Panc1 (cell line): ENCODE measurements around the gene PDE3B. TPM values are rescaled to one million over a fixed set of nuclear protein-coding genes. Genes with fewer than 3 reads are reported as not detected.

ENCODE experiments used
- ATAC-seq: fragments of 200-7000 bp; cut with Tn5 transposase; 2 replicates; pipeline ENCODE4 v1.9.1; 2020; ENCODE audit warnings: mild to moderate bottlenecking, moderate library complexity
- BruUV-seq: library from RNA; stranded (reverse); fragments of 400-500 nt; replicated peaks from 2 replicates; lab custom pipeline; 2021; lab: Mats Ljungman, UMichigan
- CTCF ChIA-PET: fragments of 300-600 bp; sonication (Branson Sonifier 250); formaldehyde crosslinking; loops from one replicate; lab custom pipeline; 2022; ENCODE audit warnings: antibody characterized with exemption; lab: Charles Lee
- POLR2A ChIA-PET: fragments of 300-600 bp; sonication (Branson Sonifier 250); formaldehyde crosslinking; loops from one replicate; lab custom pipeline; 2022; ENCODE audit warnings: antibody characterized with exemption; lab: Charles Lee
- DNase-seq: peaks from one replicate; pipeline ENCODE4 v3.0.0-alpha.2; 2010; ENCODE audit warnings: low read depth, low spot score
- H3K27ac ChIP-seq: 2 replicates; pipeline ENCODE4 v1.5.1; 2011; ENCODE audit warnings: mild to moderate bottlenecking, low read length, inconsistent platforms
- H3K27me3 ChIP-seq: fragments of 200-500 bp; sonication (Bioruptor generic); 2 replicates; pipeline ENCODE4 v1.6.0; 2014; ENCODE audit warnings: low read length, inconsistent platforms; ENCODE audit not compliant: control insufficient read depth, insufficient read depth
- H3K36me3 ChIP-seq: fragments of 200-500 bp; sonication (Bioruptor generic); 2 replicates; pipeline ENCODE4 v1.5.1; 2014; ENCODE audit warnings: inconsistent platforms, mild to moderate bottlenecking, low read length, moderate library complexity; ENCODE audit not compliant: control insufficient read depth, insufficient read depth
- H3K4me1 ChIP-seq: 2 replicates; pipeline ENCODE4 v1.5.1; 2011; ENCODE audit warnings: inconsistent platforms, mild to moderate bottlenecking, low read length, moderate library complexity; ENCODE audit not compliant: control insufficient read depth, insufficient read depth
- H3K4me3 ChIP-seq, 2 experiments: 2 replicates each; pipeline ENCODE4 v1.5.1; 2011 to 2012; ENCODE audit warnings: low read depth in 2 of 2, low read length in 2 of 2, mild to moderate bottlenecking in 2 of 2, inconsistent platforms in 1 of 2, moderate library complexity in 1 of 2
- H3K9me3 ChIP-seq: fragments of 200-500 bp; sonication (Bioruptor generic); 2 replicates; pipeline ENCODE4 v1.5.1; 2014; ENCODE audit warnings: low read depth, mild to moderate bottlenecking, inconsistent platforms, low read length, moderate library complexity; ENCODE audit not compliant: control insufficient read depth, insufficient read depth
- POLR2AphosphoS5 ChIP-seq: IDR thresholded peaks from 2 replicates; pipeline ENCODE4 v1.6.1; 2012; ENCODE audit warnings: mild to moderate bottlenecking, low read depth, low read length, moderate library complexity
- SIN3A ChIP-seq: IDR thresholded peaks from 2 replicates; pipeline ENCODE4 v1.6.1; 2012; ENCODE audit warnings: low read depth, mild to moderate bottlenecking, low read length, moderate library complexity, borderline replicate concordance; ENCODE audit not compliant: insufficient read depth
- TCF7L2 ChIP-seq: IDR thresholded peaks from 2 replicates; pipeline ENCODE4 v1.6.1; 2011; ENCODE audit warnings: mild to moderate bottlenecking, low read depth, low read length, inconsistent platforms
- in situ Hi-C: cut with HindIII; loops from 2 replicates; pipeline ENCODE4 v1.10.0; 2016; ENCODE audit warnings: low sequenced_read_pairs, low pct_unique_long_range_greater_than_20kb
- intact Hi-C: fragments of 100-400 bp; cut with micrococcal nuclease; formaldehyde crosslinking; loops from one replicate; pipeline ENCODE4 v1.10.0; 2022; ENCODE audit not compliant: unreplicated experiment
- total RNA-seq: library from RNA; stranded (reverse); gene quantifications from one replicate; pipeline ENCODE4 v1.2.1, GENCODE V29; 2021; ENCODE audit not compliant: unreplicated experiment
- TF ChIP-seq, protein P1 (sequence below): fragments of 450-650 bp; IDR thresholded peaks from 2 replicates; pipeline ENCODE4 v1.5.1; 2017; ENCODE audit warnings: mild to moderate bottlenecking
- TF ChIP-seq, protein P2 (sequence below), 2 experiments: IDR thresholded peaks; 2 replicates each; pipeline ENCODE4 v1.6.1; 2011 to 2012; ENCODE audit warnings: low read depth in 2 of 2, control low read depth in 1 of 2, low read length in 1 of 2, mild to moderate bottlenecking in 1 of 2, moderate library complexity in 1 of 2; ENCODE audit not compliant: insufficient read depth in 1 of 2

The PDE3B gene
- total RNA-seq, 1 experiment from 2014 or later, result 33.0 TPM

GRCh38 chr11:14748090-14748489, 104.5 kb downstream of the PDE3B start:
- intact Hi-C loops (no loop called here), in situ Hi-C loops (no loop called here)
- ATAC-seq (no peak), DNase-seq (no peak)
- Histone ChIP-seq H3K27me3 (no peaks in the 10 kb centered on the region), H3K36me3 (no peaks in the 10 kb centered on the region), H3K4me3 (no peak overlapping the region), H3K4me1 (peaks cover 6% of the 10 kb centered on the region), H3K27ac (no peak overlapping the region), H3K9me3 (no peaks in the 10 kb centered on the region)
- no TSS peak for BruUV-seq
- CTCF ChIA-PET, result no interaction called here
- TF ChIP-seq, protein P1, sequence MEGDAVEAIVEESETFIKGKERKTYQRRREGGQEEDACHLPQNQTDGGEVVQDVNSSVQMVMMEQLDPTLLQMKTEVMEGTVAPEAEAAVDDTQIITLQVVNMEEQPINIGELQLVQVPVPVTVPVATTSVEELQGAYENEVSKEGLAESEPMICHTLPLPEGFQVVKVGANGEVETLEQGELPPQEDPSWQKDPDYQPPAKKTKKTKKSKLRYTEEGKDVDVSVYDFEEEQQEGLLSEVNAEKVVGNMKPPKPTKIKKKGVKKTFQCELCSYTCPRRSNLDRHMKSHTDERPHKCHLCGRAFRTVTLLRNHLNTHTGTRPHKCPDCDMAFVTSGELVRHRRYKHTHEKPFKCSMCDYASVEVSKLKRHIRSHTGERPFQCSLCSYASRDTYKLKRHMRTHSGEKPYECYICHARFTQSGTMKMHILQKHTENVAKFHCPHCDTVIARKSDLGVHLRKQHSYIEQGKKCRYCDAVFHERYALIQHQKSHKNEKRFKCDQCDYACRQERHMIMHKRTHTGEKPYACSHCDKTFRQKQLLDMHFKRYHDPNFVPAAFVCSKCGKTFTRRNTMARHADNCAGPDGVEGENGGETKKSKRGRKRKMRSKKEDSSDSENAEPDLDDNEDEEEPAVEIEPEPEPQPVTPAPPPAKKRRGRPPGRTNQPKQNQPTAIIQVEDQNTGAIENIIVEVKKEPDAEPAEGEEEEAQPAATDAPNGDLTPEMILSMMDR, result no peak
- TF ChIP-seq, protein P2, sequence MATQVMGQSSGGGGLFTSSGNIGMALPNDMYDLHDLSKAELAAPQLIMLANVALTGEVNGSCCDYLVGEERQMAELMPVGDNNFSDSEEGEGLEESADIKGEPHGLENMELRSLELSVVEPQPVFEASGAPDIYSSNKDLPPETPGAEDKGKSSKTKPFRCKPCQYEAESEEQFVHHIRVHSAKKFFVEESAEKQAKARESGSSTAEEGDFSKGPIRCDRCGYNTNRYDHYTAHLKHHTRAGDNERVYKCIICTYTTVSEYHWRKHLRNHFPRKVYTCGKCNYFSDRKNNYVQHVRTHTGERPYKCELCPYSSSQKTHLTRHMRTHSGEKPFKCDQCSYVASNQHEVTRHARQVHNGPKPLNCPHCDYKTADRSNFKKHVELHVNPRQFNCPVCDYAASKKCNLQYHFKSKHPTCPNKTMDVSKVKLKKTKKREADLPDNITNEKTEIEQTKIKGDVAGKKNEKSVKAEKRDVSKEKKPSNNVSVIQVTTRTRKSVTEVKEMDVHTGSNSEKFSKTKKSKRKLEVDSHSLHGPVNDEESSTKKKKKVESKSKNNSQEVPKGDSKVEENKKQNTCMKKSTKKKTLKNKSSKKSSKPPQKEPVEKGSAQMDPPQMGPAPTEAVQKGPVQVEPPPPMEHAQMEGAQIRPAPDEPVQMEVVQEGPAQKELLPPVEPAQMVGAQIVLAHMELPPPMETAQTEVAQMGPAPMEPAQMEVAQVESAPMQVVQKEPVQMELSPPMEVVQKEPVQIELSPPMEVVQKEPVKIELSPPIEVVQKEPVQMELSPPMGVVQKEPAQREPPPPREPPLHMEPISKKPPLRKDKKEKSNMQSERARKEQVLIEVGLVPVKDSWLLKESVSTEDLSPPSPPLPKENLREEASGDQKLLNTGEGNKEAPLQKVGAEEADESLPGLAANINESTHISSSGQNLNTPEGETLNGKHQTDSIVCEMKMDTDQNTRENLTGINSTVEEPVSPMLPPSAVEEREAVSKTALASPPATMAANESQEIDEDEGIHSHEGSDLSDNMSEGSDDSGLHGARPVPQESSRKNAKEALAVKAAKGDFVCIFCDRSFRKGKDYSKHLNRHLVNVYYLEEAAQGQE (IDR thresholded peaks at IDR 0.05; ENCODE audit: insufficient read depth in 1 of 2, low read depth in 2 of 2, low read length in 1 of 2), result no peak
- TF ChIP-seq TCF7L2 (no peak), POLR2AphosphoS5 (no peak), SIN3A (no peak)
- POLR2A ChIA-PET, result interaction anchor here (0.7 kb wide), 1 partner anchor 104 kb away, joined by 6 read pairs; no protein-coding TSS in a partner anchor

DNA sequence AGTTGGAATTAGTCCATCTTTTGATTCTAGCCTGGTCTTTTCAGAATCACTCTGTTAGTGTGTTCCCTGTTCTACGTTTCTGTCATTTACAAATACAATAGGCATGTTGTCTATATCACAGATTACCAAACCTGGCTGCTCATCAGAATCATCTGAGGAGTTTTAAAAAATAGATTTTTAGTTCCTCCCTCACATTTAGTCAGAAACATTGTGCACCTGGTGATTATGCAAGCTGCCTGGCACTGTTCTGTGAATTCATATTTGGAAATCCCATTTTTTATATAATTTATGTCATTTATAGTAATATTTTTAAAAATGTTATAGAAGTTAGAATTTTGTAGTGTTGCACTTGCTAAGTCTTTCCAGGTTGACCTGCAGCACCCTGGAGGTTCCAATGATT, 107.3 kb downstream of the PDE3B start:
- POLR2A ChIA-PET, result no interaction called here
- H3K9me3 ChIP-seq, result no peaks in the 10 kb centered on the region
- H3K36me3 ChIP-seq, result no peaks in the 10 kb centered on the region
- H3K27ac ChIP-seq, result no peak overlapping the region
- CTCF ChIA-PET, result no interaction called here
- ATAC-seq (no peak), DNase-seq (no peak)
- no TSS peak for BruUV-seq
- intact Hi-C loops, result loop anchor here (10.0 kb wide), 1 partner anchor 106 kb away; the partner anchor contains the start of gene PDE3B
- TF ChIP-seq TCF7L2 (no peak), SIN3A (no peak), POLR2AphosphoS5 (no peak)
- TF ChIP-seq, protein P1, result no peak
- TF ChIP-seq, protein P2 (IDR thresholded peaks at IDR 0.05; ENCODE audit: insufficient read depth in 1 of 2, low read depth in 2 of 2, low read length in 1 of 2), result no peak
- H3K4me3 ChIP-seq, result no peak overlapping the region
- peaks cover 6% of the 10 kb centered on the region for H3K4me1 ChIP-seq
- H3K27me3 ChIP-seq, result no peaks in the 10 kb centered on the region
- in situ Hi-C loops, result no loop called here
